Upper lobe of left lung (tissue), 4 donors: ENCODE measurements around the gene SGMS1.

Experiments
- EP300 ChIP-seq, 4 donors: sonication (generic); formaldehyde crosslinking; IDR thresholded peaks; one replicate each; pipeline ENCODE4 v1.5.1; 2017; ENCODE audit warnings: antibody characterized with exemption in 4 of 4, control low read depth in 2 of 4
- POLR2A ChIP-seq, 4 donors: fragments of 450-650 bp; IDR thresholded peaks; one replicate each; pipeline ENCODE4 v1.5.1; 2016 to 2017; ENCODE audit warnings: antibody characterized with exemption in 4 of 4, mild to moderate bottlenecking in 2 of 4
- POLR2AphosphoS5 ChIP-seq, 2 donors: sonication (generic); formaldehyde crosslinking; IDR thresholded peaks; one replicate each; pipeline ENCODE4 v1.5.1; 2017; ENCODE audit warnings: antibody characterized with exemption in 2 of 2
- TF ChIP-seq, protein P1 (sequence below), 6 experiments: fragments of 450-650 bp in 4 of 6; fragments of 200-600 bp in 2 of 6; sonication (generic) in 2 of 6; IDR thresholded peaks; one replicate each; pipeline ENCODE4 v1.5.1; 2016 to 2019; ENCODE audit warnings: antibody characterized with exemption in 6 of 6

GRCh38 chr10:50420196-50420595, 203.6 kb downstream of the SGMS1 start:
- TF ChIP-seq, protein P1, sequence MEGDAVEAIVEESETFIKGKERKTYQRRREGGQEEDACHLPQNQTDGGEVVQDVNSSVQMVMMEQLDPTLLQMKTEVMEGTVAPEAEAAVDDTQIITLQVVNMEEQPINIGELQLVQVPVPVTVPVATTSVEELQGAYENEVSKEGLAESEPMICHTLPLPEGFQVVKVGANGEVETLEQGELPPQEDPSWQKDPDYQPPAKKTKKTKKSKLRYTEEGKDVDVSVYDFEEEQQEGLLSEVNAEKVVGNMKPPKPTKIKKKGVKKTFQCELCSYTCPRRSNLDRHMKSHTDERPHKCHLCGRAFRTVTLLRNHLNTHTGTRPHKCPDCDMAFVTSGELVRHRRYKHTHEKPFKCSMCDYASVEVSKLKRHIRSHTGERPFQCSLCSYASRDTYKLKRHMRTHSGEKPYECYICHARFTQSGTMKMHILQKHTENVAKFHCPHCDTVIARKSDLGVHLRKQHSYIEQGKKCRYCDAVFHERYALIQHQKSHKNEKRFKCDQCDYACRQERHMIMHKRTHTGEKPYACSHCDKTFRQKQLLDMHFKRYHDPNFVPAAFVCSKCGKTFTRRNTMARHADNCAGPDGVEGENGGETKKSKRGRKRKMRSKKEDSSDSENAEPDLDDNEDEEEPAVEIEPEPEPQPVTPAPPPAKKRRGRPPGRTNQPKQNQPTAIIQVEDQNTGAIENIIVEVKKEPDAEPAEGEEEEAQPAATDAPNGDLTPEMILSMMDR (IDR thresholded peaks at IDR 0.05) = no peak
- TF ChIP-seq POLR2A (IDR thresholded peaks at IDR 0.05) (no peak), POLR2AphosphoS5 (IDR thresholded peaks at IDR 0.05) (no peak), EP300 (IDR thresholded peaks at IDR 0.05) (no peak)
